Transverse colon (tissue), 4 donors: ENCODE data around the gene ZNF451.

Experiments
- EP300 ChIP-seq: sonication (generic); formaldehyde crosslinking; IDR thresholded peaks from one replicate; pipeline ENCODE4 v1.6.1; 2017; ENCODE audit warnings: antibody characterized with exemption, low read depth
- POLR2A ChIP-seq: fragments of 450-650 bp; IDR thresholded peaks from one replicate; pipeline ENCODE4 v1.6.1; 2016; ENCODE audit warnings: antibody characterized with exemption, mild to moderate bottlenecking, moderate library complexity
- POLR2AphosphoS5 ChIP-seq, 3 donors: sonication (generic); formaldehyde crosslinking; IDR thresholded peaks; one replicate each; pipeline ENCODE4 v1.6.1; 2016; ENCODE audit warnings: antibody characterized with exemption in 3 of 3
- TF ChIP-seq, protein P1 (sequence below), 5 experiments: fragments of 200-600 bp in 3 of 5; fragments of 450-650 bp in 2 of 5; sonication (generic) in 3 of 5; IDR thresholded peaks; 1 replicate in 2 of 5; 2 replicates in 3 of 5; pipeline ENCODE4 v1.5.1; 2016 to 2017; ENCODE audit warnings: antibody characterized with exemption in 5 of 5, inconsistent platforms in 3 of 5, mild to moderate bottlenecking in 2 of 5, moderate library complexity in 1 of 5

- TF ChIP-seq POLR2A (no peak), EP300 (no peak), POLR2AphosphoS5 (IDR thresholded peaks at IDR 0.05) (no peak)
- TF ChIP-seq, protein P1, sequence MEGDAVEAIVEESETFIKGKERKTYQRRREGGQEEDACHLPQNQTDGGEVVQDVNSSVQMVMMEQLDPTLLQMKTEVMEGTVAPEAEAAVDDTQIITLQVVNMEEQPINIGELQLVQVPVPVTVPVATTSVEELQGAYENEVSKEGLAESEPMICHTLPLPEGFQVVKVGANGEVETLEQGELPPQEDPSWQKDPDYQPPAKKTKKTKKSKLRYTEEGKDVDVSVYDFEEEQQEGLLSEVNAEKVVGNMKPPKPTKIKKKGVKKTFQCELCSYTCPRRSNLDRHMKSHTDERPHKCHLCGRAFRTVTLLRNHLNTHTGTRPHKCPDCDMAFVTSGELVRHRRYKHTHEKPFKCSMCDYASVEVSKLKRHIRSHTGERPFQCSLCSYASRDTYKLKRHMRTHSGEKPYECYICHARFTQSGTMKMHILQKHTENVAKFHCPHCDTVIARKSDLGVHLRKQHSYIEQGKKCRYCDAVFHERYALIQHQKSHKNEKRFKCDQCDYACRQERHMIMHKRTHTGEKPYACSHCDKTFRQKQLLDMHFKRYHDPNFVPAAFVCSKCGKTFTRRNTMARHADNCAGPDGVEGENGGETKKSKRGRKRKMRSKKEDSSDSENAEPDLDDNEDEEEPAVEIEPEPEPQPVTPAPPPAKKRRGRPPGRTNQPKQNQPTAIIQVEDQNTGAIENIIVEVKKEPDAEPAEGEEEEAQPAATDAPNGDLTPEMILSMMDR (IDR thresholded peaks at IDR 0.05), result no peak
Observed at GRCh38 chr6:57142178-57142525, 52.2 kb downstream of the ZNF451 start.
